ENCODE results near the gene ZKSCAN5. TPM values are rescaled to one million over a fixed set of nuclear protein-coding genes. Genes with fewer than 3 reads are reported as not detected.

Gene ZKSCAN5
- total and polyA plus RNA-seq, 2 donors (not counting 1 experiment from before 2014, with no cell fraction given) = 3.1 to 10.9 TPM

DNA sequence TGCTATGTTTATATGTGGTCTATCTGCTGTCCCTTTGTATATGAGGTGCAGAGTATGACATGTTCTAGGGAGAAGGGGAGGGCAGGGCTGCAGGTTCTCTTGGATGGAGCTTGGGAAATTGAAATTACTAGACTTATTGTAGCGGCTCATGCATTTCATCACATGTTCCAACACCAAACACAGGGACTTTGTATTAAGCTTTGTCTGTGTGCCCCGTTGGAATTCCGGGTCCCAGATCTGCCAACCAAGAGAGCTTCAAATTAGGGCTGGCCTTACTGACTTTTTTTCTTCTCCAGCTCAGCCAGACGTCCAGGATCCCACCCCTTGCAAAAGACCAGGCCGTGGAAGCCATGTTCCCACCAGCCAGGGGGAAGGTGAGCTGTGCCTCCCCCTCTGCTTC is 28.4 kb upstream of the ZKSCAN5 start:
- H3K9ac ChIP-seq (ENCODE audit: low read length) = no peak overlapping the region
- H3K79me2 ChIP-seq (ENCODE audit: control insufficient read depth, insufficient read depth, low read length) = peaks cover 45% of the 10 kb centered on the region
- H2AFZ ChIP-seq (ENCODE audit: insufficient read depth, low read depth, low read length, poor library complexity, severe bottlenecking) = no peak overlapping the region
- H3K4me1 Mint-ChIP-seq = peaks cover 41% of the 10 kb centered on the region
- no peak overlapping the region for H3K27ac ChIP-seq (ENCODE audit: low read length in 2 of 2)
- H4K20me1 ChIP-seq (ENCODE audit: control insufficient read depth, insufficient read depth, low read length, poor library complexity, severe bottlenecking) = no peaks in the 10 kb centered on the region
- no peaks in the 10 kb centered on the region for H3K27me3 Mint-ChIP-seq
- no peak for TF ChIP-seq EZH2 (IDR thresholded peaks at IDR 0.05; ENCODE audit: borderline replicate concordance, insufficient read depth, low read depth, low read length, poor library complexity, severe bottlenecking)
- TF ChIP-seq, protein P1, sequence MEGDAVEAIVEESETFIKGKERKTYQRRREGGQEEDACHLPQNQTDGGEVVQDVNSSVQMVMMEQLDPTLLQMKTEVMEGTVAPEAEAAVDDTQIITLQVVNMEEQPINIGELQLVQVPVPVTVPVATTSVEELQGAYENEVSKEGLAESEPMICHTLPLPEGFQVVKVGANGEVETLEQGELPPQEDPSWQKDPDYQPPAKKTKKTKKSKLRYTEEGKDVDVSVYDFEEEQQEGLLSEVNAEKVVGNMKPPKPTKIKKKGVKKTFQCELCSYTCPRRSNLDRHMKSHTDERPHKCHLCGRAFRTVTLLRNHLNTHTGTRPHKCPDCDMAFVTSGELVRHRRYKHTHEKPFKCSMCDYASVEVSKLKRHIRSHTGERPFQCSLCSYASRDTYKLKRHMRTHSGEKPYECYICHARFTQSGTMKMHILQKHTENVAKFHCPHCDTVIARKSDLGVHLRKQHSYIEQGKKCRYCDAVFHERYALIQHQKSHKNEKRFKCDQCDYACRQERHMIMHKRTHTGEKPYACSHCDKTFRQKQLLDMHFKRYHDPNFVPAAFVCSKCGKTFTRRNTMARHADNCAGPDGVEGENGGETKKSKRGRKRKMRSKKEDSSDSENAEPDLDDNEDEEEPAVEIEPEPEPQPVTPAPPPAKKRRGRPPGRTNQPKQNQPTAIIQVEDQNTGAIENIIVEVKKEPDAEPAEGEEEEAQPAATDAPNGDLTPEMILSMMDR (IDR thresholded peaks at IDR 0.05) = no peak
- H3K9me3 Mint-ChIP-seq (ENCODE audit: insufficient read depth) = no peaks in the 10 kb centered on the region
- H3K9me3 ChIP-seq (ENCODE audit: control extremely low read depth in 1 of 3, control insufficient read depth in 2 of 3, insufficient read depth in 1 of 3, low read length in 2 of 3) = no peaks in the 10 kb centered on the region
- H3K27me3 ChIP-seq (replicated peaks in 1 of 4; ENCODE audit: control extremely low read depth in 1 of 4, control insufficient read depth in 3 of 4, insufficient read depth in 4 of 4, low read length in 3 of 4) = no peaks in the 10 kb centered on the region
- H3K4me1 ChIP-seq (ENCODE audit: control insufficient read depth in 2 of 2, insufficient read depth in 2 of 2, low read length in 2 of 2) = peaks cover 14 to 28% of the 10 kb centered on the region in 2 donors
- no peak overlapping the region for H3K4me3 Mint-ChIP-seq
- peaks cover 1 to 3% of the 10 kb centered on the region in 2 experiments for H3K36me3 ChIP-seq (replicated peaks in 1 of 2; ENCODE audit: control extremely low read depth in 1 of 2, control insufficient read depth in 1 of 2, extremely low read depth in 1 of 2, insufficient read depth in 2 of 2, low read length in 1 of 2)
- H3K4me3 ChIP-seq (ENCODE audit: control extremely low read depth in 1 of 5, extremely low read depth in 1 of 5, insufficient read depth in 1 of 5, low read depth in 2 of 5, low read length in 4 of 5) = no peak overlapping the region
- DNase-seq (no peak), ATAC-seq (ENCODE audit: low read depth) (no peak)
- ChIA-PET POLR2A (no interaction called here), CTCF (interaction anchor here (1.5 kb wide), 1 partner anchor 104 kb away, joined by 3 read pairs; no protein-coding TSS in a partner anchor)
- no peak overlapping the region for H3K4me2 ChIP-seq (replicated peaks; ENCODE audit: low read depth, low read length, poor library complexity, severe bottlenecking)
- intact Hi-C loops (cut with micrococcal nuclease) = loop anchor here (10.0 kb wide), 1 partner anchor 101 kb away; the partner anchor contains the start of gene ARPC1B
- WGBS (ENCODE audit: insufficient coverage) = 88% methylated on average over 4 of the region's 5 CpGs
- H3K27ac Mint-ChIP-seq = no peak overlapping the region

DNA sequence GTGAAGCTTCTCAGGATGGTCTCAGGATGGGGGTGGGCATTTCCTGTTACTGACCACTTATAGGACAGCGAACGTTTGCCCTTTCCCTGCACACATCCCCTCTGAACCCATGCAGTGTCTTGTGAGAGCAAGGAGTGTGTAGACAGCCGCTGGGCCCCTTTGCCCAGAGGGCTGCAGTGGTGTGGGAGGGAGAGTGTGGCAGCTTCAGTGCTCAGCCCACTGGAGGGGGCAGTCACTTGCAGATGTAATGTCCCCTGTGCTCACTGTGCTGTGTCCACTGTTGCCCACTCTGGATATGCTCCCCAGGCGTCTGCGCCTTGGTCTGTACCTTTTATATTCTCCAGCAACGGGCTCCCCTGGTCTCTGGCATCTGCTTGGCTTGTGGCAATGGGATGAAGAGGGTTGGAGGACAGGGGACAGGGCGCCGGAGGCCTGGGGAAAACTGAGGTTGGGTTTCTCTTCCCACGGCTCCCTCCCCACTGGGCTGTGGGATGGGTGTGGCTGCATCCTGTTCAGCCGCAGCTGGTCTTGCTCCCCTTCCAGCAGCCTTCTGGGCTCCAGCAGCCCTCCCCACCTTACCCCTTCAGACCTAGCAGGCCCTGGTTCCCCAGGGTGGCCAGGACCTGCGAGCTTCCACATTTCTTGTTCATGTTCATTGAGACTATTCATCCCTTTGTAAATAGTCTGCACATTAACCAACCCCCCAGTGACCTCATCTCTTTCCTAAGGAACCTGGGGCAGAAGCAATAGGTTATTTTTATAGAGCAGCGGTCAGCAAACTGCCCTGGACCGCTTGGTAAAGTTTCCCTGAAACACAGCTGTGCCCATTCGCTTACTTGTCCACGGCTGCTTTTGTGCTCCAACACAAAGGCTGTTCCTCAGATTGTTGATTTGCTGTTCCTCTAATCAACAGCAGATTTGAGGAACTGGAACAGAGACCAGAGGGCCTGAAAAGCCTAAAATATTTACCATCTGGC is 25.7 kb upstream of the ZKSCAN5 start:
- peak overlapping the region in 1 of 2 donors; percentile 31 for H3K27ac ChIP-seq (ENCODE audit: low read length in 2 of 2)
- TF ChIP-seq, protein P1 (IDR thresholded peaks at IDR 0.05) = no peak
- H3K27me3 Mint-ChIP-seq = no peaks in the 10 kb centered on the region
- no peaks in the 10 kb centered on the region for H4K20me1 ChIP-seq (ENCODE audit: control insufficient read depth, insufficient read depth, low read length, poor library complexity, severe bottlenecking)
- H3K4me3 ChIP-seq (ENCODE audit: control extremely low read depth in 1 of 5, extremely low read depth in 1 of 5, insufficient read depth in 1 of 5, low read depth in 2 of 5, low read length in 4 of 5) = no peak overlapping the region
- POLR2A ChIA-PET = no interaction called here
- no peaks in the 10 kb centered on the region for H3K9me3 ChIP-seq (ENCODE audit: control extremely low read depth in 1 of 3, control insufficient read depth in 2 of 3, insufficient read depth in 1 of 3, low read length in 2 of 3)
- ATAC-seq (ENCODE audit: low read depth) (no peak), DNase-seq (no peak)
- peak overlapping the region; percentile 74 for H3K27ac Mint-ChIP-seq
- peaks cover 8 to 16% of the 10 kb centered on the region in 2 donors for H3K4me1 ChIP-seq (ENCODE audit: control insufficient read depth in 2 of 2, insufficient read depth in 2 of 2, low read length in 2 of 2)
- H3K27me3 ChIP-seq (replicated peaks in 1 of 4; ENCODE audit: control extremely low read depth in 1 of 4, control insufficient read depth in 3 of 4, insufficient read depth in 4 of 4, low read length in 3 of 4) = no peaks in the 10 kb centered on the region
- no peak overlapping the region for H3K9ac ChIP-seq (ENCODE audit: low read length)
- intact Hi-C loops (cut with micrococcal nuclease) = loop anchor here (10.0 kb wide), 1 partner anchor 104 kb away; the partner anchor contains the start of gene ARPC1B
- CTCF ChIA-PET = no interaction called here
- peaks cover 27% of the 10 kb centered on the region for H3K4me1 Mint-ChIP-seq
- WGBS (ENCODE audit: insufficient coverage) = 79% methylated on average over 7 of the region's 15 CpGs
- H3K4me3 Mint-ChIP-seq = no peak overlapping the region
- H3K36me3 ChIP-seq (replicated peaks in 1 of 2; ENCODE audit: control extremely low read depth in 1 of 2, control insufficient read depth in 1 of 2, extremely low read depth in 1 of 2, insufficient read depth in 2 of 2, low read length in 1 of 2) = peaks cover 1 to 11% of the 10 kb centered on the region in 2 experiments
- no peak overlapping the region for H2AFZ ChIP-seq (ENCODE audit: insufficient read depth, low read depth, low read length, poor library complexity, severe bottlenecking)
- H3K9me3 Mint-ChIP-seq (ENCODE audit: insufficient read depth) = no peaks in the 10 kb centered on the region
- H3K4me2 ChIP-seq (replicated peaks; ENCODE audit: low read depth, low read length, poor library complexity, severe bottlenecking) = no peak overlapping the region
- peaks cover 36% of the 10 kb centered on the region for H3K79me2 ChIP-seq (ENCODE audit: control insufficient read depth, insufficient read depth, low read length)

Data from B cell (primary cell).